Measurements from ENCODE around the gene TENM4. TPM values are rescaled to one million over a fixed set of nuclear protein-coding genes. Genes with fewer than 3 reads are reported as not detected.

Gene TENM4
- total and polyA plus RNA-seq, 10 of the 15 experiments (the other 5 are each of a cell fraction or from before 2014, with no cell fraction given) = 0.03 to 0.12 (median 0.06) TPM; not detected in 7

- FAIRE-seq (no peak), ATAC-seq (no peak), DNase-seq (ENCODE audit: low read depth, low spot score) (no peak)
- Histone ChIP-seq H3K27ac (ENCODE audit: control insufficient read depth, insufficient read depth) (no peak overlapping the region), H3K9me3 (replicated peaks; ENCODE audit: control insufficient read depth, insufficient read depth, low read length) (no peaks in the 10 kb centered on the region), H3K9ac (ENCODE audit: control insufficient read depth, insufficient read depth, low read length) (no peak overlapping the region), H3K27me3 (replicated peaks in 1 of 2; ENCODE audit: control insufficient read depth in 2 of 2, insufficient read depth in 2 of 2, low read length in 1 of 2) (no peaks in the 10 kb centered on the region), H3K36me3 (ENCODE audit: control insufficient read depth in 2 of 2, insufficient read depth in 2 of 2, low read length in 1 of 2) (no peaks in the 10 kb centered on the region), H3K79me2 (ENCODE audit: control insufficient read depth, insufficient read depth, low read length) (no peaks in the 10 kb centered on the region), H3K4me1 (ENCODE audit: control insufficient read depth, insufficient read depth, low read length) (no peaks in the 10 kb centered on the region), H2AFZ (ENCODE audit: control insufficient read depth, low read depth, low read length) (no peak overlapping the region), H3K4me2 (ENCODE audit: control insufficient read depth, insufficient read depth) (no peak overlapping the region), H4K20me1 (ENCODE audit: control insufficient read depth, insufficient read depth) (no peaks in the 10 kb centered on the region), H3K4me3 (no peak overlapping the region)
- in situ Hi-C loops (cut with MboI) = no loop called here
- 3% methylated on average over 2 of the region's 2 CpGs for WGBS (ENCODE audit: insufficient coverage, insufficient replicate concordance, low lambda C conversion rate, missing lambda C conversion rate)
- SMC1A ChIA-PET (ENCODE audit: uncharacterized antibody, unreplicated experiment) = interaction anchor here (1.2 to 1.7 kb wide), 2 partner anchors 9 to 15 kb away, joined by 3 read pairs; no protein-coding TSS in a partner anchor
- POLR2A ChIA-PET = no interaction called here
- TF ChIP-seq BMI1 (IDR thresholded peaks at IDR 0.05; ENCODE audit: borderline replicate concordance) (no peak), REST (IDR thresholded peaks at IDR 0.05; ENCODE audit: low read depth, low read length) (no peak), MTA3 (IDR thresholded peaks at IDR 0.05; ENCODE audit: borderline replicate concordance, low read length) (no peak), ZNF217 (IDR thresholded peaks at IDR 0.05) (no peak), ZNF592 (IDR thresholded peaks at IDR 0.05) (no peak)
- TF ChIP-seq, protein P1, sequence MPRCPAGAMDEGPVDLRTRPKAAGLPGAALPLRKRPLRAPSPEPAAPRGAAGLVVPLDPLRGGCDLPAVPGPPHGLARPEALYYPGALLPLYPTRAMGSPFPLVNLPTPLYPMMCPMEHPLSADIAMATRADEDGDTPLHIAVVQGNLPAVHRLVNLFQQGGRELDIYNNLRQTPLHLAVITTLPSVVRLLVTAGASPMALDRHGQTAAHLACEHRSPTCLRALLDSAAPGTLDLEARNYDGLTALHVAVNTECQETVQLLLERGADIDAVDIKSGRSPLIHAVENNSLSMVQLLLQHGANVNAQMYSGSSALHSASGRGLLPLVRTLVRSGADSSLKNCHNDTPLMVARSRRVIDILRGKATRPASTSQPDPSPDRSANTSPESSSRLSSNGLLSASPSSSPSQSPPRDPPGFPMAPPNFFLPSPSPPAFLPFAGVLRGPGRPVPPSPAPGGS (IDR thresholded peaks at IDR 0.05; ENCODE audit: borderline replicate concordance, insufficient read depth, low read depth, low read length, poor library complexity, severe bottlenecking) = no peak
- BruUV-seq (replicated peaks) = no TSS peak
- RAD21 ChIA-PET (ENCODE audit: unreplicated experiment) = no interaction called here
- CTCF ChIA-PET = interaction anchor here (1.3 kb wide), 2 partner anchors 14 to 93 kb away, joined by 3 to 4 read pairs; no protein-coding TSS in a partner anchor
- intact Hi-C loops (cut with micrococcal nuclease; ENCODE audit: unreplicated experiment) = no loop called here
Measured at GRCh38 chr11:78807351-78807750, 633.5 kb downstream of the TENM4 start.
